Central memory CD8-positive, alpha-beta T cell (primary cell): ENCODE results near the gene SNUPN.

Experiments used
- ATAC-seq: fragments of 150-1000 bp; cut with Tn5 transposase; replicated peaks from 2 replicates; pipeline ENCODE4 v1.10.0; 2022; ENCODE audit warnings: mild to moderate bottlenecking, moderate FRiP score, moderate number of reproducible peaks; ENCODE audit not compliant: poor library complexity, severe bottlenecking; ENCODE audit errors: extremely low read depth
- DNase-seq, 2 donors: peaks; one replicate each; pipeline ENCODE4 v3.0.0; 2021; ENCODE audit warnings: low spot score in 2 of 2
- H3K27ac Mint-ChIP-seq: one replicate; pipeline ENCODE4 v1.8.0; 2022; ENCODE audit warnings: low read depth, mild to moderate bottlenecking, moderate library complexity, mixed read lengths
- H3K27me3 Mint-ChIP-seq: one replicate; pipeline ENCODE4 v1.8.0; 2022; ENCODE audit warnings: mixed read lengths
- H3K36me3 Mint-ChIP-seq: one replicate; pipeline ENCODE4 v1.8.0; 2022; ENCODE audit warnings: mild to moderate bottlenecking, moderate library complexity, mixed read lengths; ENCODE audit not compliant: insufficient read depth
- H3K4me1 Mint-ChIP-seq: one replicate; pipeline ENCODE4 v1.8.0; 2022; ENCODE audit warnings: mixed read lengths
- H3K4me3 Mint-ChIP-seq: one replicate; pipeline ENCODE4 v1.8.0; 2022; ENCODE audit warnings: mild to moderate bottlenecking, moderate library complexity, mixed read lengths
- H3K9me3 Mint-ChIP-seq: one replicate; pipeline ENCODE4 v1.8.0; 2022; ENCODE audit warnings: mixed read lengths

Gene SNUPN

GRCh38 chr15:75661100-75661755 lies 35.7 kb upstream of the SNUPN start:
- peaks cover 3% of the 10 kb centered on the region for H3K36me3 Mint-ChIP-seq
- H3K4me3 Mint-ChIP-seq, result no peak overlapping the region
- H3K27me3 Mint-ChIP-seq, result no peaks in the 10 kb centered on the region
- ATAC-seq (no peak), DNase-seq (no peak)
- H3K27ac Mint-ChIP-seq, result no peak overlapping the region
- H3K9me3 Mint-ChIP-seq, result no peaks in the 10 kb centered on the region
- no peaks in the 10 kb centered on the region for H3K4me1 Mint-ChIP-seq

GRCh38 chr15:75659928-75660645 lies 34.6 kb upstream of the SNUPN start:
- Mint-ChIP-seq H3K4me3 (no peak overlapping the region), H3K27ac (no peak overlapping the region)
- ATAC-seq, result no peak

GRCh38 chr15:75659141-75659771 lies 33.7 kb upstream of the SNUPN start:
- no peaks in the 10 kb centered on the region for H3K27me3 Mint-ChIP-seq
- no peaks in the 10 kb centered on the region for H3K9me3 Mint-ChIP-seq
- no peak overlapping the region for H3K27ac Mint-ChIP-seq
- DNase-seq, result no peak
- no peak overlapping the region for H3K4me3 Mint-ChIP-seq
- no peak for ATAC-seq
- peaks cover 6% of the 10 kb centered on the region for H3K4me1 Mint-ChIP-seq
- no peaks in the 10 kb centered on the region for H3K36me3 Mint-ChIP-seq

More at GRCh38 chr15:75659928-75660645, 34.6 kb upstream of the SNUPN start:
- DNase-seq, result no peak
- no peaks in the 10 kb centered on the region for H3K27me3 Mint-ChIP-seq
- no peaks in the 10 kb centered on the region for H3K9me3 Mint-ChIP-seq
- H3K36me3 Mint-ChIP-seq, result no peaks in the 10 kb centered on the region
- H3K4me1 Mint-ChIP-seq, result peaks cover 1% of the 10 kb centered on the region

- DNase-seq (no peak), ATAC-seq (no peak)
- Mint-ChIP-seq H3K27ac (no peak overlapping the region), H3K27me3 (no peaks in the 10 kb centered on the region), H3K4me1 (peaks cover 23% of the 10 kb centered on the region), H3K9me3 (no peaks in the 10 kb centered on the region), H3K4me3 (no peak overlapping the region), H3K36me3 (no peaks in the 10 kb centered on the region)
Measured at GRCh38 chr15:75656813-75657212, 31.3 kb upstream of the SNUPN start.

GRCh38 chr15:75656331-75656730 lies 30.8 kb upstream of the SNUPN start:
- H3K9me3 Mint-ChIP-seq, result no peaks in the 10 kb centered on the region
- no peaks in the 10 kb centered on the region for H3K36me3 Mint-ChIP-seq
- H3K27ac Mint-ChIP-seq, result no peak overlapping the region
- DNase-seq (no peak), ATAC-seq (no peak)
- no peak overlapping the region for H3K4me3 Mint-ChIP-seq
- no peaks in the 10 kb centered on the region for H3K27me3 Mint-ChIP-seq
- peaks cover 28% of the 10 kb centered on the region for H3K4me1 Mint-ChIP-seq

GRCh38 chr15:75655931-75656330 lies 30.4 kb upstream of the SNUPN start:
- DNase-seq, result no peak
- Mint-ChIP-seq H3K9me3 (no peaks in the 10 kb centered on the region), H3K4me1 (peaks cover 32% of the 10 kb centered on the region), H3K27me3 (no peaks in the 10 kb centered on the region), H3K4me3 (no peak overlapping the region), H3K36me3 (no peaks in the 10 kb centered on the region), H3K27ac (no peak overlapping the region)
- ATAC-seq, result no peak

GRCh38 chr15:75654201-75654907 lies 28.8 kb upstream of the SNUPN start:
- Mint-ChIP-seq H3K4me3 (no peak overlapping the region), H3K36me3 (no peaks in the 10 kb centered on the region), H3K27me3 (no peaks in the 10 kb centered on the region), H3K9me3 (no peaks in the 10 kb centered on the region), H3K4me1 (peaks cover 48% of the 10 kb centered on the region), H3K27ac (no peak overlapping the region)
- DNase-seq (no peak), ATAC-seq (no peak)

- H3K27ac Mint-ChIP-seq, result no peak overlapping the region
- peaks cover 55% of the 10 kb centered on the region for H3K4me1 Mint-ChIP-seq
- no peak overlapping the region for H3K4me3 Mint-ChIP-seq
- no peak for DNase-seq
- H3K9me3 Mint-ChIP-seq, result no peaks in the 10 kb centered on the region
- H3K27me3 Mint-ChIP-seq, result no peaks in the 10 kb centered on the region
- ATAC-seq, result no peak
- H3K36me3 Mint-ChIP-seq, result no peaks in the 10 kb centered on the region
Measured at GRCh38 chr15:75653347-75653913, 27.9 kb upstream of the SNUPN start.

- ATAC-seq, result no peak
- Mint-ChIP-seq H3K27me3 (no peaks in the 10 kb centered on the region), H3K4me1 (peaks cover 58% of the 10 kb centered on the region), H3K4me3 (peak overlapping the region; percentile 25), H3K9me3 (no peaks in the 10 kb centered on the region), H3K27ac (no peak overlapping the region), H3K36me3 (no peaks in the 10 kb centered on the region)
- DNase-seq, result no peak
Measured at GRCh38 chr15:75651810-75652543, 26.5 kb upstream of the SNUPN start.

GRCh38 chr15:75650908-75651809 lies 25.6 kb upstream of the SNUPN start:
- Mint-ChIP-seq H3K27ac (peak overlapping the region; percentile 22), H3K4me3 (peak overlapping the region; percentile 25), H3K36me3 (no peaks in the 10 kb centered on the region), H3K9me3 (no peaks in the 10 kb centered on the region), H3K4me1 (peaks cover 66% of the 10 kb centered on the region), H3K27me3 (no peaks in the 10 kb centered on the region)
- DNase-seq (no peak), ATAC-seq (no peak)

GRCh38 chr15:75649848-75650247 lies 24.3 kb upstream of the SNUPN start:
- Mint-ChIP-seq H3K36me3 (no peaks in the 10 kb centered on the region), H3K9me3 (no peaks in the 10 kb centered on the region), H3K27me3 (no peaks in the 10 kb centered on the region), H3K4me1 (peaks cover 65% of the 10 kb centered on the region), H3K27ac (peak overlapping the region; percentile 22), H3K4me3 (no peak overlapping the region)
- DNase-seq (no peak), ATAC-seq (no peak)
